ENCODE results near the gene ATP5PF. TPM values are rescaled to one million over a fixed set of nuclear protein-coding genes. Genes with fewer than 3 reads are reported as not detected.

ATP5PF gene
- total RNA-seq, 1 experiment from 2014 or later = 185 TPM

DNA sequence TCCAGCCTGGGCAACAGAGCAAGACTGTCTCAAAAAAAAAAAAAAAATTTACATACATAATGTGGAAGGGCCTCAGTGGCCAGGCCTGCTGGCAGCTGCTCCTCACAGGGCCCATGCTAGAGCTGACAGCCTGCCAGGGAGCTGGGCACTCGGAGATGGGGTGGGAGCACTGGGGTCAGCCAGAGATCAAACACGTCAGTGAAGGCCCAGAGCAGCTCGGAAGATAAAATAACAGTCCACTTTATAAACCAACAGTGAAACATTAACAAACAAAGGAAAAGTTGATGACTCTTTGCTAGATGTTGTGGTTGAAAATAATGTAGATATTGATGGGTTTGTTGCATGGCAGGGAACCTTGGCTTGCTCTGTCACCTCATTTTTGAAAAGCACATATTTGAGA lies 42.7 kb downstream of the ATP5PF start:
- no peak for TF ChIP-seq EZH2 (IDR thresholded peaks at IDR 0.05; ENCODE audit: borderline replicate concordance, low read depth, low read length, poor library complexity, severe bottlenecking)
- H3K27ac ChIP-seq (ENCODE audit: low read depth, low read length, poor library complexity, severe bottlenecking) = no peak overlapping the region
- ChIA-PET CTCF (no interaction called here), POLR2A (ENCODE audit: low non-redundant PET) (no interaction called here)
- H3K9me3 ChIP-seq (ENCODE audit: low read depth, low read length, poor library complexity, severe bottlenecking) = no peaks in the 10 kb centered on the region
- H3K4me3 ChIP-seq (ENCODE audit: low read depth, low read length, poor library complexity, severe bottlenecking) = no peak overlapping the region
- intact Hi-C loops (cut with micrococcal nuclease; ENCODE audit: unreplicated experiment) = no loop called here
- no peaks in the 10 kb centered on the region for H3K4me1 ChIP-seq (ENCODE audit: insufficient read depth, low read length, poor library complexity, severe bottlenecking)
- no peaks in the 10 kb centered on the region for H3K27me3 ChIP-seq (replicated peaks; ENCODE audit: insufficient read depth, low read depth, low read length, poor library complexity)
- BruUV-seq (replicated peaks) = no TSS peak
- DNase-seq (ENCODE audit: low spot score) = no peak
- no peaks in the 10 kb centered on the region for H3K36me3 ChIP-seq (ENCODE audit: insufficient read depth, low read length, poor library complexity, severe bottlenecking)

DNA sequence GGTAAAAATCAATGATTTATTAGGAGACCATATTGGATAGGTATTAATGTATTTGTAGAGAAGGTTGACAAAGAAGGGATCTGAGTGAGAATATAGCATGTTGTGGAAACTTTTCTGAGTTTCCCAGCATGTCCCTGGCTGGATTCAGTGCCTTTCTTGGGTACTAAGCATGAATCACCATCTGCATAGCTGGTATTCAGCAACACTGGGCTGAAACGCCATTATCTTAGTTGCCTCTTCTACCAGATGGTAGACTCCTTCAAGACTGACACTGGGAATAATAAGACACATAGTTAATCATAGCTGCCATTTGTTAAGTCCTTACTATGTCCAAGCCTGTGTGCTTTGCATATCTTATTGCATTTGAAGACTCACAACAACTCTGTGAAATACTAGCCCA lies 45.5 kb downstream of the ATP5PF start:
- Histone ChIP-seq H3K27ac (ENCODE audit: low read depth, low read length, poor library complexity, severe bottlenecking) (no peak overlapping the region), H3K27me3 (replicated peaks; ENCODE audit: insufficient read depth, low read depth, low read length, poor library complexity) (no peaks in the 10 kb centered on the region), H3K4me1 (ENCODE audit: insufficient read depth, low read length, poor library complexity, severe bottlenecking) (no peaks in the 10 kb centered on the region), H3K9me3 (ENCODE audit: low read depth, low read length, poor library complexity, severe bottlenecking) (no peaks in the 10 kb centered on the region), H3K4me3 (ENCODE audit: low read depth, low read length, poor library complexity, severe bottlenecking) (no peak overlapping the region), H3K36me3 (ENCODE audit: insufficient read depth, low read length, poor library complexity, severe bottlenecking) (no peaks in the 10 kb centered on the region)
- no TSS peak for BruUV-seq (replicated peaks)
- no peak for DNase-seq (ENCODE audit: low spot score)
- ChIA-PET CTCF (no interaction called here), POLR2A (ENCODE audit: low non-redundant PET) (no interaction called here)
- TF ChIP-seq CTCF (conservative IDR thresholded peaks at IDR 0.05; ENCODE audit: low read depth, low read length) (no peak), EZH2 (IDR thresholded peaks at IDR 0.05; ENCODE audit: borderline replicate concordance, low read depth, low read length, poor library complexity, severe bottlenecking) (no peak)
- intact Hi-C loops (cut with micrococcal nuclease; ENCODE audit: unreplicated experiment) = no loop called here

DNA sequence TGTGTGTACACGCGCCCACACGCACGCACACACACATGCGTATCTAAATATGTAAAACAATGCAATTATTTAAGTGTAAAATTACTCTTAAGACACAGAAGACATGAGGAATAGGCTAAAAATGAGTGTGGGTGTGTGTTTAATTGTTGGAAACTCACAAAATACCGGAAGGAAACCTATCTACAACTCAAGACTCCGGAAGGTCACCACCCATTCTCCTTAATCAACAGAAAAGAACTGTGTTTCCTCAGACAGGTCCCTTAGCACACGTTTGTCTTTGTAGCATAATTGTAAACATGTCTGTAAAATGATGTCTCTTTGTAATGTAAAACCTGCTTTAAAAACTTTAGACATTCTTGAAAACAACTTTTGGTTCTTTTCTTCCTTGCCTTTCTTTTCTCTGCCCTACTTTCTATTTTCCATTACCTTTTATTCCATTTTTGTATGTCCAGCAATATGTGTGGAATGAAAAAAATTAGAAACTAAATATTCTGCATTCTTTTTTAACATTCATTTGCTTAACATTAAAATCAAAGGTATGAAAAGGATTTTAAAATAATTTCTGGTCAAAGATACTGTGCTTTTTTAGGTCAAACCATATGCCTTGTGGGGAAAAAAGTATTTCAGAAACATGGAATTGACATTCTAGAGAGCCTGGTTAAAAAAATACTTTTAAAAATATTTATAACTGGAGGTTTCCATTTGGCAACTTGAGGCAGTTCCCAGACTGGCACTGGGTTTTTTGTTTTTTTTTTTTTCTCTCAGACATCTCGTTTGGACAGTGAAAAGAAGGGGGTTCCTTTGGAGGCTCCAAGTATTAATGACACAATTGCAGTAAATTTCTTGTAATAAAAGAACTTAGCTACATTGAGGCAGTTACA lies 46.2 kb downstream of the ATP5PF start:
- no peak for TF ChIP-seq EZH2 (IDR thresholded peaks at IDR 0.05; ENCODE audit: borderline replicate concordance, low read depth, low read length, poor library complexity, severe bottlenecking)
- TF ChIP-seq CTCF (conservative IDR thresholded peaks at IDR 0.05; ENCODE audit: low read depth, low read length) = no peak
- H3K4me3 ChIP-seq (ENCODE audit: low read depth, low read length, poor library complexity, severe bottlenecking) = no peak overlapping the region
- CTCF ChIA-PET = no interaction called here
- POLR2A ChIA-PET (ENCODE audit: low non-redundant PET) = no interaction called here
- H3K27me3 ChIP-seq (replicated peaks; ENCODE audit: insufficient read depth, low read depth, low read length, poor library complexity) = no peaks in the 10 kb centered on the region
- DNase-seq (ENCODE audit: low spot score) = no peak
- no TSS peak for BruUV-seq (replicated peaks)
- no peak overlapping the region for H3K27ac ChIP-seq (ENCODE audit: low read depth, low read length, poor library complexity, severe bottlenecking)
- H3K36me3 ChIP-seq (ENCODE audit: insufficient read depth, low read length, poor library complexity, severe bottlenecking) = no peaks in the 10 kb centered on the region
- intact Hi-C loops (cut with micrococcal nuclease; ENCODE audit: unreplicated experiment) = no loop called here
- H3K9me3 ChIP-seq (ENCODE audit: low read depth, low read length, poor library complexity, severe bottlenecking) = no peaks in the 10 kb centered on the region
- H3K4me1 ChIP-seq (ENCODE audit: insufficient read depth, low read length, poor library complexity, severe bottlenecking) = no peaks in the 10 kb centered on the region

GRCh38 chr21:25687787-25688186 lies 46.9 kb downstream of the ATP5PF start:
- no peak for DNase-seq (ENCODE audit: low spot score)
- CTCF ChIA-PET = no interaction called here
- BruUV-seq (replicated peaks) = no TSS peak

More at GRCh38 chr21:25687787-25688186, 46.9 kb downstream of the ATP5PF start:
- Histone ChIP-seq H3K27ac (ENCODE audit: low read depth, low read length, poor library complexity, severe bottlenecking) (no peak overlapping the region), H3K36me3 (ENCODE audit: insufficient read depth, low read length, poor library complexity, severe bottlenecking) (no peaks in the 10 kb centered on the region), H3K4me3 (ENCODE audit: low read depth, low read length, poor library complexity, severe bottlenecking) (no peak overlapping the region), H3K4me1 (ENCODE audit: insufficient read depth, low read length, poor library complexity, severe bottlenecking) (no peaks in the 10 kb centered on the region), H3K27me3 (replicated peaks; ENCODE audit: insufficient read depth, low read depth, low read length, poor library complexity) (no peaks in the 10 kb centered on the region), H3K9me3 (ENCODE audit: low read depth, low read length, poor library complexity, severe bottlenecking) (no peaks in the 10 kb centered on the region)
- intact Hi-C loops (cut with micrococcal nuclease; ENCODE audit: unreplicated experiment) = no loop called here
- no peak for TF ChIP-seq EZH2 (IDR thresholded peaks at IDR 0.05; ENCODE audit: borderline replicate concordance, low read depth, low read length, poor library complexity, severe bottlenecking)
- no peak for TF ChIP-seq CTCF (conservative IDR thresholded peaks at IDR 0.05; ENCODE audit: low read depth, low read length)
- POLR2A ChIA-PET (ENCODE audit: low non-redundant PET) = no interaction called here
